ENCODE results near the gene SGMS1. TPM values are rescaled to one million over a fixed set of nuclear protein-coding genes. Genes with fewer than 3 reads are reported as not detected.

SGMS1 gene
- total RNA-seq, 2 experiments from 2014 or later, result 24.8 to 25.2 TPM

DNA sequence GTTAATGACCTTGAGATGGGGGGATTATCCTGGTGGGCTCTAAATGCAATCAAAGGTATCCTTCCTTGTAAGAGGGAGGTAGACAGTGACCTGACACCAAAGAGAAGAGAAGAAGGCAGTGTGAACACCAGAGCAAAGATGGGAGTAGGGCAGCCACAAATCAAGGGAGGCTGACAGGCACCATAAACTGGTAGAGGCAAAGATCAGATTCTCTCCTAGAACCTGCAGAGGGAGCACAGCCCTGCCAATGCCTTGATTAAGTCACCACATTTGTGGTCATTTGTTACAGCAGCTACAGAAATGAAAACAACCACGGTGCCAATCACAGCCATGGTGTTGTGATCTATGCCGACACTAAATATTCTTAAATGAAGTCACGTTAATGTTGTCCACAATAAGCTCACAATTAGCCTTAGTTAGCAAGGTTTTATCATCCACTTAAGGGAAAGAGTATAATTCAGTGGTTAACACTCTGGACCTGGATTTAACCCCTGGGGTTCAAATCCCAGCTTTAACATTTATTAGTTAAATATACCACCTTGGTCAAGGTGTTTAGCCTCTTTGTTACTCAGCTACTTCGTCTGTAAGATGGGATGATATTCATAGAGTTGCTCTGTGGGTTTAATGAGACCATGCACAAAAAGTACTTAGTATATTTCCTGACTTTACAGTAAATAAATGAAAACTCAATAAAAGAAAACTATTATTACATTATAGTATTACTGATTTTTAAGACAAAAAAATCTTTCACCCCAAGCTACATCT is 70.8 kb downstream of the SGMS1 start:
- Histone ChIP-seq H3K4me3 (ENCODE audit: low read length) (no peak overlapping the region), H3K27ac (ENCODE audit: low read depth in 1 of 2, low read length in 2 of 2) (no peak overlapping the region), H3K4me1 (ENCODE audit: insufficient read depth, low read length) (peaks cover 4% of the 10 kb centered on the region), H3K36me3 (ENCODE audit: insufficient read depth, low read length) (no peaks in the 10 kb centered on the region), H3K27me3 (ENCODE audit: control insufficient read depth in 1 of 2, insufficient read depth in 2 of 2, low read length in 2 of 2) (no peaks in the 10 kb centered on the region), H3K9me3 (ENCODE audit: control insufficient read depth in 1 of 2, insufficient read depth in 1 of 2, low read length in 2 of 2) (no peaks in the 10 kb centered on the region)
- TF ChIP-seq, protein P1, sequence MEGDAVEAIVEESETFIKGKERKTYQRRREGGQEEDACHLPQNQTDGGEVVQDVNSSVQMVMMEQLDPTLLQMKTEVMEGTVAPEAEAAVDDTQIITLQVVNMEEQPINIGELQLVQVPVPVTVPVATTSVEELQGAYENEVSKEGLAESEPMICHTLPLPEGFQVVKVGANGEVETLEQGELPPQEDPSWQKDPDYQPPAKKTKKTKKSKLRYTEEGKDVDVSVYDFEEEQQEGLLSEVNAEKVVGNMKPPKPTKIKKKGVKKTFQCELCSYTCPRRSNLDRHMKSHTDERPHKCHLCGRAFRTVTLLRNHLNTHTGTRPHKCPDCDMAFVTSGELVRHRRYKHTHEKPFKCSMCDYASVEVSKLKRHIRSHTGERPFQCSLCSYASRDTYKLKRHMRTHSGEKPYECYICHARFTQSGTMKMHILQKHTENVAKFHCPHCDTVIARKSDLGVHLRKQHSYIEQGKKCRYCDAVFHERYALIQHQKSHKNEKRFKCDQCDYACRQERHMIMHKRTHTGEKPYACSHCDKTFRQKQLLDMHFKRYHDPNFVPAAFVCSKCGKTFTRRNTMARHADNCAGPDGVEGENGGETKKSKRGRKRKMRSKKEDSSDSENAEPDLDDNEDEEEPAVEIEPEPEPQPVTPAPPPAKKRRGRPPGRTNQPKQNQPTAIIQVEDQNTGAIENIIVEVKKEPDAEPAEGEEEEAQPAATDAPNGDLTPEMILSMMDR (IDR thresholded peaks at IDR 0.05), result peak; percentile 22
- DNase-seq, result peak in 6 of 14 experiments; percentile 6 to 69 (median 36)
- Mint-ChIP-seq H3K36me3 (ENCODE audit: low read depth) (peaks cover 13% of the 10 kb centered on the region), H3K9me3 (no peaks in the 10 kb centered on the region), H3K27me3 (no peaks in the 10 kb centered on the region), H3K4me3 (no peak overlapping the region), H3K27ac (no peak overlapping the region), H3K4me1 (ENCODE audit: low read depth) (peaks cover 77% of the 10 kb centered on the region)
- POLR2A ChIA-PET, result interaction anchor here (0.6 to 1.4 kb wide), 3 partner anchors 9 to 242 kb away, joined by 3 to 5 read pairs (median 3); no protein-coding TSS in a partner anchor
- CTCF ChIA-PET, result interaction anchor here (0.8 to 1.6 kb wide), 5 partner anchors 8 to 101 kb away, joined by 3 to 7 read pairs (median 4); no protein-coding TSS in a partner anchor
- intact Hi-C loops (cut with DNase I, micrococcal nuclease), result loop anchor here in 1 of 2 experiments (2.0 kb wide), 1 partner anchor 100 kb away; no protein-coding TSS in a partner anchor
- peak; percentile 68 for ATAC-seq (ENCODE audit: poor library complexity)

GRCh38 chr10:50552308-50552707 is 71.4 kb downstream of the SGMS1 start:
- TF ChIP-seq, protein P1 (IDR thresholded peaks at IDR 0.05), result no peak
- peaks cover 78% of the 10 kb centered on the region for H3K4me1 Mint-ChIP-seq (ENCODE audit: low read depth)
- ATAC-seq (ENCODE audit: poor library complexity) (no peak), DNase-seq (no peak)
- ChIA-PET CTCF (interaction anchor here (1.5 to 1.6 kb wide), 2 partner anchors 9 to 69 kb away, joined by 3 to 7 read pairs; no protein-coding TSS in a partner anchor), POLR2A (interaction anchor here (1.4 kb wide), 1 partner anchor 70 kb away, joined by 5 read pairs; no protein-coding TSS in a partner anchor)
- no peaks in the 10 kb centered on the region for H3K27me3 Mint-ChIP-seq
- H3K27ac Mint-ChIP-seq, result no peak overlapping the region
- Histone ChIP-seq H3K36me3 (ENCODE audit: insufficient read depth, low read length) (no peaks in the 10 kb centered on the region), H3K4me1 (ENCODE audit: insufficient read depth, low read length) (peaks cover 4% of the 10 kb centered on the region), H3K9me3 (ENCODE audit: control insufficient read depth in 1 of 2, insufficient read depth in 1 of 2, low read length in 2 of 2) (no peaks in the 10 kb centered on the region), H3K27me3 (ENCODE audit: control insufficient read depth in 1 of 2, insufficient read depth in 2 of 2, low read length in 2 of 2) (no peaks in the 10 kb centered on the region), H3K4me3 (ENCODE audit: low read length) (no peak overlapping the region), H3K27ac (ENCODE audit: low read depth in 1 of 2, low read length in 2 of 2) (no peak overlapping the region)
- peaks cover 19% of the 10 kb centered on the region for H3K36me3 Mint-ChIP-seq (ENCODE audit: low read depth)
- intact Hi-C loops (cut with DNase I, micrococcal nuclease), result loop anchor here in 1 of 2 experiments (2.0 kb wide), 1 partner anchor 100 kb away; no protein-coding TSS in a partner anchor
- H3K9me3 Mint-ChIP-seq, result no peaks in the 10 kb centered on the region
- H3K4me3 Mint-ChIP-seq, result no peak overlapping the region

GRCh38 chr10:50551894-50552293 is 71.9 kb downstream of the SGMS1 start:
- DNase-seq (no peak), ATAC-seq (ENCODE audit: poor library complexity) (no peak)
- Mint-ChIP-seq H3K27me3 (no peaks in the 10 kb centered on the region), H3K36me3 (ENCODE audit: low read depth) (peaks cover 19% of the 10 kb centered on the region), H3K4me1 (ENCODE audit: low read depth) (peaks cover 82% of the 10 kb centered on the region), H3K9me3 (no peaks in the 10 kb centered on the region), H3K27ac (no peak overlapping the region), H3K4me3 (no peak overlapping the region)
- CTCF ChIA-PET, result interaction anchor here (1.5 to 1.6 kb wide), 2 partner anchors 9 to 70 kb away, joined by 3 to 7 read pairs; no protein-coding TSS in a partner anchor
- no peaks in the 10 kb centered on the region for H3K36me3 ChIP-seq (ENCODE audit: insufficient read depth, low read length)
- H3K4me1 ChIP-seq (ENCODE audit: insufficient read depth, low read length), result peaks cover 4% of the 10 kb centered on the region
- POLR2A ChIA-PET, result no interaction called here
- H3K27me3 ChIP-seq (ENCODE audit: control insufficient read depth in 1 of 2, insufficient read depth in 2 of 2, low read length in 2 of 2), result no peaks in the 10 kb centered on the region
- intact Hi-C loops (cut with DNase I, micrococcal nuclease), result loop anchor here in 1 of 2 experiments (2.0 kb wide), 1 partner anchor 101 kb away; no protein-coding TSS in a partner anchor
- H3K4me3 ChIP-seq (ENCODE audit: low read length), result no peak overlapping the region
- H3K27ac ChIP-seq (ENCODE audit: low read depth in 1 of 2, low read length in 2 of 2), result no peak overlapping the region
- TF ChIP-seq, protein P1 (IDR thresholded peaks at IDR 0.05), result no peak
- H3K9me3 ChIP-seq (ENCODE audit: control insufficient read depth in 1 of 2, insufficient read depth in 1 of 2, low read length in 2 of 2), result no peaks in the 10 kb centered on the region

Measured in CD4-positive, alpha-beta T cell (primary cell).